ELR (cell line): ENCODE results near the gene CTU2.

Experiments
- DNase-seq: peaks from one replicate; pipeline ENCODE4 v3.0.0-alpha.2; 2015; ENCODE audit warnings: low read depth

Gene CTU2

GRCh38 chr16:88761143-88761534 lies 54.8 kb downstream of the CTU2 start:
- no peak for DNase-seq

- DNase-seq = no peak
Measured at GRCh38 chr16:88761830-88762229, 55.5 kb downstream of the CTU2 start.

GRCh38 chr16:88762258-88762870 lies 56.1 kb downstream of the CTU2 start:
- no peak for DNase-seq

- DNase-seq = no peak
Measured at GRCh38 chr16:88762941-88763340, 56.6 kb downstream of the CTU2 start.

GRCh38 chr16:88763502-88764053 lies 57.3 kb downstream of the CTU2 start:
- DNase-seq = no peak

GRCh38 chr16:88764080-88764479 lies 57.8 kb downstream of the CTU2 start:
- DNase-seq = no peak

GRCh38 chr16:88764913-88765349 lies 58.6 kb downstream of the CTU2 start:
- peak; percentile 70 for DNase-seq
